Rectal smooth muscle tissue (tissue), 1 donor: ENCODE results near the gene LGALS9C.
"Not testable (repeated sequence)": the region's sequence is repeated elsewhere in the genome, so short reads cannot be mapped to it uniquely, and the experiment has no call there.

Source experiments
- H3K27ac ChIP-seq: one replicate; pipeline ENCODE4 v1.7.0; 2013; ENCODE audit warnings: low read depth, low read length, inconsistent platforms
- H3K27me3 ChIP-seq: one replicate; pipeline ENCODE4 v1.7.0; 2013; ENCODE audit warnings: low read length; ENCODE audit not compliant: control insufficient read depth, insufficient read depth
- H3K36me3 ChIP-seq: one replicate; pipeline ENCODE4 v1.7.0; 2013; ENCODE audit warnings: low read length; ENCODE audit not compliant: control insufficient read depth, insufficient read depth
- H3K4me1 ChIP-seq: one replicate; pipeline ENCODE4 v1.7.0; 2013; ENCODE audit warnings: low read length; ENCODE audit not compliant: control insufficient read depth, insufficient read depth
- H3K4me3 ChIP-seq: one replicate; pipeline ENCODE4 v1.7.0; 2013; ENCODE audit warnings: low read length
- H3K9ac ChIP-seq: one replicate; pipeline ENCODE4 v1.7.0; 2013; ENCODE audit warnings: low read length

LGALS9C gene

GRCh38 chr17:18466250-18466983 is 10.2 kb upstream of the LGALS9C start:
- not testable (repeated sequence) for H3K27me3 ChIP-seq, H3K4me3 ChIP-seq, H3K27ac ChIP-seq, H3K36me3 ChIP-seq, H3K9ac ChIP-seq, H3K4me1 ChIP-seq

DNA sequence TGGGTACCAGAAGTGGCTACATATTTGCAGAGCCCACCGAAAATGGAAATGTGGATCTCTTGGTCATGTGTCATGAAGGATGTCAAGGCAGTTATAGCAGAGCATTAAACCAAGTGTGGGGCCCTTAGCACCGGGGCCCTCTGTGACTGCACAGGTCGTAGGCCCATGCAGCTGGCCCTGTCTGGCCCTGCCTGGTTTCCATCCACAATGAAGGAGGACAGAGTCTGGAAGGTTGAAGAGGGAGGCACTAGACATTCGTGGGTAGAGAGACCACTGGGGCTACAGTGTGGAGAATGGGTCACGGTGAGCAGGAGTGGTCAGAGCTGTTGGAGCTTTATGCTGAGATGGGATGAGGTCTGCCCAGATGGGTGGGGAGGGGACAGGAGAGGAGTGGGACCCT is 9.6 kb upstream of the LGALS9C start:
- H3K27ac ChIP-seq, H3K4me1 ChIP-seq, H3K27me3 ChIP-seq, H3K36me3 ChIP-seq, H3K4me3 ChIP-seq, H3K9ac ChIP-seq: not testable (repeated sequence)

GRCh38 chr17:18468472-18469171 is 8.0 kb upstream of the LGALS9C start:
- H3K36me3 ChIP-seq, H3K27ac ChIP-seq, H3K27me3 ChIP-seq, H3K4me1 ChIP-seq, H3K4me3 ChIP-seq, H3K9ac ChIP-seq: not testable (repeated sequence)

- not testable (repeated sequence) for H3K27ac ChIP-seq, H3K4me3 ChIP-seq, H3K36me3 ChIP-seq, H3K9ac ChIP-seq, H3K27me3 ChIP-seq, H3K4me1 ChIP-seq
These were observed 6.8 kb upstream of the LGALS9C start for GRCh38 chr17:18469837-18470236.

DNA sequence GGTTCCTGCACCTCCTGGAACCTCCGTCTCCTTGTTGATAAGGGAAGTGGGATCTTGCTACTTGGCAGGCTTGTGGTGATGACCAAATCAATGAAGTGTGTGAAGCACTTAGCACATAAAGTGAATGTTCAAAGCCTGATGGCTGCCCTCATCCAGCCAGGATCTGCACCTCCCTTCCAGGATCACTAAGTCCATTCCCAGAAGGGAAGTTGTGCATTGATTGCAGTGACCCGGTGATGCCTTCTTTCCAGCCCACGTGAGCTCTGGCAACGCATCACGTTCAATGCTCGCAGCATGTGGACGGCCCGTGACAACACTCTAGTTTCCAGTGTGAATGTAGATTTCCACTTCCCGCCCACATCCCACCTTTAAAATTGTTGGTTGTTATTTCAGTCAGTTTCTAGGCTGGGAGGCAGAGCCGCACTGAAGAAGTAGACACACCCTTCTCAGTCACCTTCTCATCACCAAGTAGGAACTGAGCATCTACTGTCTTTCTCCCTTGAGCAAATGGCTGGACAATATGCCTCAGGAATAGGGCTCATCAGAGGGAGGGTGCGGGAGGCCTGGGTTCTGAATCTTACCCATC is 6.2 kb upstream of the LGALS9C start:
- not testable (repeated sequence) for H3K9ac ChIP-seq, H3K4me1 ChIP-seq, H3K36me3 ChIP-seq, H3K27ac ChIP-seq, H3K4me3 ChIP-seq, H3K27me3 ChIP-seq

- not testable (repeated sequence) for H3K4me3 ChIP-seq, H3K27me3 ChIP-seq
These were observed 2.6 kb upstream of the LGALS9C start for GRCh38 chr17:18473967-18474366.

DNA sequence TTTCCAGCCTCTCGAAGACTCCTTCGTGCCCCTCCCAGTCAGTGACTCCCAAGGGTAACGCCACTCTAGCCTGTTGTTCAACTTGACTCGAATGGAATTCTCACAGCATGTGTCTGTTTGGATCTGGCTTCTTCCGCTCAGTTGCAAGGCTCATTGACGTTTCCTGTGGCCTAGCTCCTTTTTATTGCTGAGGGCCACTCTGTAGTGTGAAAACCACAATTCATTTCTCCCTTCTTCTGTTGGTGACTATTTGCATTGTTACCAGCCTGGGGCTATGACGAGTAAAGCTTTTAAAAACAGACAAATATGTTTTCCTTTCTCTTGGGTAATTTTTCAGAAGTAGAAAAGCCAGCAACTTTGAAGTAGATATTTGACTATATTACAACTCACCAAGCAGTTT is 1.8 kb upstream of the LGALS9C start:
- H3K36me3 ChIP-seq, H3K27me3 ChIP-seq, H3K27ac ChIP-seq, H3K9ac ChIP-seq, H3K4me3 ChIP-seq, H3K4me1 ChIP-seq: not testable (repeated sequence)

More at GRCh38 chr17:18473967-18474366, 2.6 kb upstream of the LGALS9C start:
- not testable (repeated sequence) for H3K36me3 ChIP-seq, H3K27ac ChIP-seq, H3K9ac ChIP-seq, H3K4me1 ChIP-seq

GRCh38 chr17:18477367-18477766 is 778 bp downstream of the LGALS9C start:
- not testable (repeated sequence) for H3K36me3 ChIP-seq, H3K27ac ChIP-seq, H3K4me1 ChIP-seq, H3K4me3 ChIP-seq, H3K27me3 ChIP-seq, H3K9ac ChIP-seq

DNA sequence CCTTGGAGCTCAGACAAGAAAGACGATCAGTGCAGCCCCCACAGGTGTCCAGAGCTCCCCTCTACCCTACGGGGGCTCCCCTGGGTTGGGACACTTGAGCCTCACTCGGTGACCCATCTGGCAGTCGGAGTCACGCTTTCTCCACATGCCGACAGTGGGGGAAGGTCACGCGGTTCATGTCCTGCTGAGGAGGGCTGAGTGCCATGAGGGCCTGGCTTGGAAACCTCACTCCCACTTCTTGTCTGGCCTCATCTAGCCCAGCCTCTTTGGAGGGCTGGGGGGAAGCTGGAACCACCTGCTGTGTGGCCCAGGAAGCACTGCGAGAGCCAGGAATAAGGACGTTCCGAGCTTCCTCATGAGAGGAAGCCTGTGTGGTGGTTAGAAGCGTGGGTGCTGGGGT is 1.8 kb downstream of the LGALS9C start:
- not testable (repeated sequence) for H3K27ac ChIP-seq, H3K27me3 ChIP-seq, H3K36me3 ChIP-seq, H3K4me3 ChIP-seq, H3K4me1 ChIP-seq, H3K9ac ChIP-seq

- not testable (repeated sequence) for H3K4me1 ChIP-seq, H3K9ac ChIP-seq, H3K36me3 ChIP-seq, H3K27ac ChIP-seq, H3K4me3 ChIP-seq, H3K27me3 ChIP-seq
These were observed 2.5 kb downstream of the LGALS9C start for GRCh38 chr17:18478977-18479595.

DNA sequence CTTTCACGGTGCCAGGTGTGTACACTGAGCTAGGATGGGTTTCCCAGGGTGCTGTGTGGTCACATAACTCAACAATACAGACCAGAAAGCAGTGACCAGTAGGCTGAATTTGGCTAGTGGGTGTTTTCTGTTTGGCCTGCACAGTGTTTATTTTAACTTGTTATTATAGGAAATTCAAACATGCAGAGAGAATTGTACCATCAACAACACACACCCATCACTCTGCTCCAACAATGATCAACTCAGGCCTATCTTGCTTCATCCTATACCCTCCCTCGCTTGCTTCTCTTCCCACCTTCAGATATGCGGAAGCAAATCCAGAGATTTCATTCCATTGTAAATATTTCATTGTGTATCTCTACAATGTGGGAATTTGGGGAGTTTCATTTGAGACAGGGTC is 5.2 kb downstream of the LGALS9C start:
- not testable (repeated sequence) for H3K4me3 ChIP-seq, H3K9ac ChIP-seq, H3K36me3 ChIP-seq, H3K27me3 ChIP-seq, H3K27ac ChIP-seq, H3K4me1 ChIP-seq

DNA sequence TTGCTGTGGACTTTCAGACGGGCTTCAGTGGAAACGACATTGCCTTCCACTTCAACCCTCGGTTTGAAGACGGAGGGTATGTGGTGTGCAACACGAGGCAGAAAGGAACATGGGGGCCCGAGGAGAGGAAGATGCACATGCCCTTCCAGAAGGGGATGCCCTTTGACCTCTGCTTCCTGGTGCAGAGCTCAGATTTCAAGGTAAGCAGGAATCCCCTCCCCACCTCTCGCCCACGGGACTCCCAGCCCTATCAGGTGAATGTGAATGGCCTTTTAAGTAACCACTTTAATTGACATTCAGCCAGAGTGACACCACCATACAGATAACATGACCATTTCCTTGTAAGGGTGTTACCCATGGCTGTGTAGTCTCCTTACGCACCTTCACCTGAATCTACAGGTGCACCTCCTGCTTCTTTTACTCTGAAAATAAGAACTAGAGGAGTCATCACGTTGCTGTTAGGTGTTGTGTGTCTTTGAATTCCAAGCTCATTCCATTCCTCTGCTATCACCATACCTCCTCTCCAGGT is 9.4 kb downstream of the LGALS9C start:
- not testable (repeated sequence) for H3K27ac ChIP-seq, H3K4me3 ChIP-seq, H3K9ac ChIP-seq, H3K36me3 ChIP-seq, H3K4me1 ChIP-seq, H3K27me3 ChIP-seq
